ENCODE measurements around the gene MMS19.

GRCh38 chr10:97509120-97509680 is 11.0 kb upstream of the MMS19 start:
- TF ChIP-seq CTCF (IDR thresholded peaks at IDR 0.05; ENCODE audit: insufficient read depth, low read length, poor library complexity, severe bottlenecking) (no peak), EZH2phosphoT487 (conservative IDR thresholded peaks at IDR 0.05; ENCODE audit: low read length) (no peak)

Measured in SU-DHL-6 (cell line).